KMS-11 (cell line): ENCODE data around the gene SVOPL.

ENCODE experiments used
- H2AFZ ChIP-seq: fragments of 200-600 bp; sonication (generic); 2 replicates; pipeline ENCODE4 v1.6.1; 2016; ENCODE audit warnings: antibody characterized with exemption, mixed run types, low read depth
- H3K27ac ChIP-seq: fragments of 200-600 bp; sonication (generic); 2 replicates; pipeline ENCODE4 v1.6.1; 2016; ENCODE audit warnings: mild to moderate bottlenecking, mixed run types
- H3K27me3 ChIP-seq: fragments of 200-600 bp; sonication (generic); 2 replicates; pipeline ENCODE4 v1.6.1; 2017; ENCODE audit warnings: mild to moderate bottlenecking, low read depth, mixed run types, moderate library complexity; ENCODE audit not compliant: insufficient read depth
- H3K36me3 ChIP-seq: fragments of 200-600 bp; sonication (generic); 2 replicates; pipeline ENCODE4 v1.6.1; 2017; ENCODE audit warnings: mild to moderate bottlenecking, mixed run types; ENCODE audit not compliant: insufficient read depth
- H3K4me1 ChIP-seq: fragments of 200-600 bp; sonication (generic); 2 replicates; pipeline ENCODE4 v1.6.1; 2016; ENCODE audit warnings: mild to moderate bottlenecking, low read depth, mixed run types; ENCODE audit not compliant: poor library complexity, severe bottlenecking
- H3K4me2 ChIP-seq: fragments of 200-600 bp; sonication (generic); 2 replicates; pipeline ENCODE4 v1.7.0; 2016; ENCODE audit warnings: mild to moderate bottlenecking, mixed run types
- H3K4me3 ChIP-seq: fragments of 200-600 bp; sonication (generic); IDR thresholded peaks from 2 replicates; pipeline ENCODE4 v1.6.1; 2017; ENCODE audit warnings: low read depth, low read length, mixed read lengths; ENCODE audit not compliant: insufficient read depth
- H3K79me2 ChIP-seq: fragments of 200-600 bp; sonication (generic); 2 replicates; pipeline ENCODE4 v1.6.1; 2016; ENCODE audit warnings: low read depth, mixed run types; ENCODE audit not compliant: insufficient read depth
- H3K9ac ChIP-seq: fragments of 200-600 bp; sonication (generic); 2 replicates; pipeline ENCODE4 v1.6.1; 2016; ENCODE audit warnings: mild to moderate bottlenecking, mixed run types
- H4K20me1 ChIP-seq: fragments of 200-600 bp; sonication (generic); 2 replicates; pipeline ENCODE4 v1.6.1; 2016; ENCODE audit warnings: mild to moderate bottlenecking, mixed run types; ENCODE audit not compliant: insufficient read depth
- CTCF ChIP-seq: fragments of 200-600 bp; sonication (generic); conservative IDR thresholded peaks from 2 replicates; pipeline ENCODE4 v1.6.1; 2017; ENCODE audit warnings: low read depth, mild to moderate bottlenecking, antibody characterized with exemption, low read length, moderate library complexity, mixed read lengths

The SVOPL gene, protein sequence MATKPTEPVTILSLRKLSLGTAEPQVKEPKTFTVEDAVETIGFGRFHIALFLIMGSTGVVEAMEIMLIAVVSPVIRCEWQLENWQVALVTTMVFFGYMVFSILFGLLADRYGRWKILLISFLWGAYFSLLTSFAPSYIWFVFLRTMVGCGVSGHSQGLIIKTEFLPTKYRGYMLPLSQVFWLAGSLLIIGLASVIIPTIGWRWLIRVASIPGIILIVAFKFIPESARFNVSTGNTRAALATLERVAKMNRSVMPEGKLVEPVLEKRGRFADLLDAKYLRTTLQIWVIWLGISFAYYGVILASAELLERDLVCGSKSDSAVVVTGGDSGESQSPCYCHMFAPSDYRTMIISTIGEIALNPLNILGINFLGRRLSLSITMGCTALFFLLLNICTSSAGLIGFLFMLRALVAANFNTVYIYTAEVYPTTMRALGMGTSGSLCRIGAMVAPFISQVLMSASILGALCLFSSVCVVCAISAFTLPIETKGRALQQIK

DNA sequence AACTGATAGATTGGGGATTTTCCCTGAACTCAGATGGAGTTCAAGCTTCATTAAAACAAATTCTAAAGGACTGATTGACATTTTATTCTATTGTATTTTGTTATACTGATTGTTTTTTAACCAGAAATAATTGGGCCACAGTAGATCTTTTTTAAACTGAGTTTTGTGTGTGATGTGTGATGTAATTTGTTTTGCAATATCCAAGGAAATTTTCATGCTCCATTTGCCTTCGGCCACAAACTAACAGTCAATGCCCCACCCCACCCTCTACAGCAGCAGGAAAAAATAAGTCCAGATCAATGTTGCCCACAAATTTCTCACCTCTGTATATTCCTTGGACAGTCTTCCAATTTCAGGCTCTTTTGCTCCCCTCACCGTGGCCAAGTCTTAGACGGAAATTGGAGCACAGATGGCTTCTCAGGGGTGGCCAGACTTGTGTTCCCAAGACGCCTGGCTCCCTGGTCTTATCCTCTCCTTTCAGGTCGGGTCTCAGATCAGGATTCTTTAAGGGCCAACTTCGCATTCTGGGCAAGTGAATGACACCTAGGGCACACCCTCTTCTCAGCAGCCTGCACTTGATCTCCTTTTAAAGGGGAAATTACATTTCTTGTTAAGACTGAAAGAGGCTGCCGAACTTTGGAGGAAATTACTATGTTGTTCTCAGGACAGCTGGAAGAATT, at the start of gene SVOPL:
TSS of gene SVOPL (minus strand) at position 506 of the 680 bp plus-strand sequence. CDS start 22,317 bp downstream, outside the sequence.
- H3K9ac ChIP-seq = no peak within 1 kb of the TSS
- no peaks in the 10 kb centered on the region for H3K36me3 ChIP-seq
- no peaks in the 10 kb centered on the region for H4K20me1 ChIP-seq
- H3K27ac ChIP-seq = no peak within 1 kb of the TSS
- TF ChIP-seq CTCF = no peak
- no peak within 1 kb of the TSS for H2AFZ ChIP-seq
- H3K79me2 ChIP-seq = no peaks in the 10 kb centered on the region
- no peak within 1 kb of the TSS for H3K4me3 ChIP-seq
- H3K4me2 ChIP-seq = no peak within 1 kb of the TSS
- H3K27me3 ChIP-seq = no peaks in the 10 kb centered on the region
- H3K4me1 ChIP-seq = no peaks in the 10 kb centered on the region

- Histone ChIP-seq H3K79me2 (no peaks in the 10 kb centered on the region), H4K20me1 (no peaks in the 10 kb centered on the region), H3K4me3 (no peak overlapping the region), H3K27ac (no peak overlapping the region), H3K4me1 (no peaks in the 10 kb centered on the region), H3K27me3 (no peaks in the 10 kb centered on the region), H3K36me3 (no peaks in the 10 kb centered on the region), H2AFZ (no peak overlapping the region), H3K9ac (no peak overlapping the region), H3K4me2 (no peak overlapping the region)
- TF ChIP-seq CTCF = no peak
Measured at GRCh38 chr7:138750473-138750872, 49.3 kb upstream of the SVOPL start.

GRCh38 chr7:138749960-138750359, 48.8 kb upstream of the SVOPL start:
- no peaks in the 10 kb centered on the region for H3K36me3 ChIP-seq
- H3K4me2 ChIP-seq = no peak overlapping the region
- H2AFZ ChIP-seq = no peak overlapping the region
- H4K20me1 ChIP-seq = no peaks in the 10 kb centered on the region
- no peak overlapping the region for H3K9ac ChIP-seq
- no peak for TF ChIP-seq CTCF
- H3K79me2 ChIP-seq = no peaks in the 10 kb centered on the region
- H3K4me3 ChIP-seq = no peak overlapping the region
- no peaks in the 10 kb centered on the region for H3K27me3 ChIP-seq
- H3K4me1 ChIP-seq = no peaks in the 10 kb centered on the region
- no peak overlapping the region for H3K27ac ChIP-seq

DNA sequence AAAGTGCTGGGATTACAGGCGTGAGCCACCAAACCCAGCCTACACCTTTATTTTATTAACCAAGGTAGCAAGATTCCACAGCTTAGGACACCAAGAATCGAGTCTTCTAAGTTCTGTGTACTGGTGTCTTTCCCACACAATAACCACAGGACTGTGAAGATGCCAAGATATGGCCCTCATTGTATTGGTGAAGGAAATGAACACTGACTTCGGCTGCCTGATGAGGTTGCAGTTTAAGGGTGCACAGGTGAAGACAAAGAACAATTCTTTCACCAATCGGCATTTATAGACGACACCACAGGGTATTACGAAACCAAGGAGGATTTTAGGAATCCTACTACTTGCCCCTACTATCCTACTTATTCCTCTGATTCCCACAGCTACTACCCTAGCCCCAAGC, 47.5 kb upstream of the SVOPL start:
- Histone ChIP-seq H3K4me1 (no peaks in the 10 kb centered on the region), H3K9ac (no peak overlapping the region), H3K4me3 (no peak overlapping the region), H3K27ac (no peak overlapping the region), H3K36me3 (no peaks in the 10 kb centered on the region), H3K27me3 (no peaks in the 10 kb centered on the region), H2AFZ (no peak overlapping the region), H4K20me1 (no peaks in the 10 kb centered on the region), H3K4me2 (no peak overlapping the region), H3K79me2 (no peaks in the 10 kb centered on the region)
- no peak for TF ChIP-seq CTCF
